KOPT-K1 (cell line): ENCODE measurements around the gene MDH1.
"Not testable (repeated sequence)": the region's sequence is repeated elsewhere in the genome, so short reads cannot be mapped to it uniquely, and the experiment has no call there.

Source experiments
- H3K27ac ChIP-seq: fragments of 200-600 bp; sonication (generic); 2 replicates; pipeline ENCODE4 v1.5.1; 2016; ENCODE audit warnings: antibody characterized with exemption, mild to moderate bottlenecking, low read depth, low read length; ENCODE audit not compliant: poor library complexity, severe bottlenecking
- H3K36me3 ChIP-seq: fragments of 200-600 bp; sonication (generic); 2 replicates; pipeline ENCODE4 v1.5.1; 2017; ENCODE audit warnings: antibody characterized with exemption, mild to moderate bottlenecking, low read length, moderate library complexity; ENCODE audit not compliant: insufficient read depth
- H3K9me3 ChIP-seq: fragments of 200-600 bp; sonication (generic); 2 replicates; pipeline ENCODE4 v1.5.1; 2017; ENCODE audit warnings: antibody characterized with exemption, low read length, mild to moderate bottlenecking; ENCODE audit not compliant: insufficient read depth, poor library complexity, severe bottlenecking

The MDH1 gene

GRCh38 chr2:63588385-63589147 lies at the start of gene MDH1, which contains the start of gene WDPCP:
Gene MDH1 (plus strand): TSS chr2:63588963. CDS start chr2:63589044, 81 bp downstream.
Gene WDPCP (minus strand): TSS chr2:63588477. CDS start chr2:63588271, 206 bp downstream.
- H3K36me3 ChIP-seq, result peaks cover 29% of the 10 kb centered on the region
- peak within 1 kb of the TSS; percentile 88 for H3K27ac ChIP-seq
- H3K9me3 ChIP-seq, result no peaks in the 10 kb centered on the region

GRCh38 chr2:63539416-63540162 lies 49.2 kb upstream of the MDH1 start:
- Histone ChIP-seq H3K36me3 (no peaks in the 10 kb centered on the region), H3K27ac (no peak overlapping the region), H3K9me3 (no peaks in the 10 kb centered on the region)

- no peaks in the 10 kb centered on the region for H3K9me3 ChIP-seq
- no peak overlapping the region for H3K27ac ChIP-seq
- no peaks in the 10 kb centered on the region for H3K36me3 ChIP-seq
Observed at GRCh38 chr2:63544017-63544627, 44.6 kb upstream of the MDH1 start.

GRCh38 chr2:63545023-63545422 lies 43.7 kb upstream of the MDH1 start:
- H3K27ac ChIP-seq, result no peak overlapping the region
- no peaks in the 10 kb centered on the region for H3K9me3 ChIP-seq
- no peaks in the 10 kb centered on the region for H3K36me3 ChIP-seq

GRCh38 chr2:63553049-63553448 lies 35.7 kb upstream of the MDH1 start:
- no peaks in the 10 kb centered on the region for H3K36me3 ChIP-seq
- peaks cover 4% of the 10 kb centered on the region for H3K9me3 ChIP-seq
- no peak overlapping the region for H3K27ac ChIP-seq

GRCh38 chr2:63555299-63555698 lies 33.5 kb upstream of the MDH1 start:
- Histone ChIP-seq H3K9me3 (peaks cover 13% of the 10 kb centered on the region), H3K27ac (no peak overlapping the region)

GRCh38 chr2:63555931-63556330 lies 32.8 kb upstream of the MDH1 start:
- Histone ChIP-seq H3K27ac (no peak overlapping the region), H3K9me3 (peaks cover 14% of the 10 kb centered on the region), H3K36me3 (no peaks in the 10 kb centered on the region)

More at GRCh38 chr2:63555299-63555698, 33.5 kb upstream of the MDH1 start:
- no peaks in the 10 kb centered on the region for H3K36me3 ChIP-seq

- H3K27ac ChIP-seq, H3K36me3 ChIP-seq: not testable (repeated sequence)
- H3K9me3 ChIP-seq, result peaks cover 26% of the 10 kb centered on the region
Observed at GRCh38 chr2:63557819-63558218, 30.9 kb upstream of the MDH1 start.

- not testable (repeated sequence) for H3K27ac ChIP-seq, H3K36me3 ChIP-seq
- H3K9me3 ChIP-seq, result peaks cover 26% of the 10 kb centered on the region
Observed at GRCh38 chr2:63558922-63559321, 29.8 kb upstream of the MDH1 start.

- Histone ChIP-seq H3K36me3 (no peaks in the 10 kb centered on the region), H3K27ac (no peak overlapping the region), H3K9me3 (peaks cover 37% of the 10 kb centered on the region)
Observed at GRCh38 chr2:63562751-63563150, 26.0 kb upstream of the MDH1 start.

- Histone ChIP-seq H3K27ac (no peak overlapping the region), H3K36me3 (no peaks in the 10 kb centered on the region), H3K9me3 (peaks cover 29% of the 10 kb centered on the region)
Observed at GRCh38 chr2:63569740-63570139, 19.0 kb upstream of the MDH1 start.

- Histone ChIP-seq H3K27ac (no peak overlapping the region), H3K9me3 (peaks cover 26% of the 10 kb centered on the region), H3K36me3 (no peaks in the 10 kb centered on the region)
Observed at GRCh38 chr2:63571291-63571690, 17.5 kb upstream of the MDH1 start.

GRCh38 chr2:63572001-63572400 lies 16.8 kb upstream of the MDH1 start:
- Histone ChIP-seq H3K27ac (no peak overlapping the region), H3K9me3 (peaks cover 19% of the 10 kb centered on the region), H3K36me3 (no peaks in the 10 kb centered on the region)

- H3K27ac ChIP-seq, H3K36me3 ChIP-seq: not testable (repeated sequence)
- peaks cover 10% of the 10 kb centered on the region for H3K9me3 ChIP-seq
Observed at GRCh38 chr2:63573026-63573425, 15.7 kb upstream of the MDH1 start.

- not testable (repeated sequence) for H3K9me3 ChIP-seq, H3K27ac ChIP-seq, H3K36me3 ChIP-seq
Observed at GRCh38 chr2:63573726-63574345, 14.9 kb upstream of the MDH1 start.
